HAP-1 (cell line): ENCODE data around the gene MAPK7.

Experiments used
- DNase-seq, 2 experiments: peaks; one replicate each; pipeline ENCODE4 v3.0.0-alpha.2; 2016 to 2020; ENCODE audit warnings: low spot score in 2 of 2
- H3K27me3 ChIP-seq: fragments of 250-450 bp; sonication (Bioruptor Pico); 2 replicates; pipeline ENCODE4 v1.5.1; 2020; ENCODE audit warnings: low read depth, mild to moderate bottlenecking, moderate library complexity
- H3K36me3 ChIP-seq: fragments of 250-450 bp; sonication (Bioruptor Pico); replicated peaks from 2 replicates; pipeline ENCODE4 v1.5.1; 2020; ENCODE audit warnings: mild to moderate bottlenecking
- H3K4me1 ChIP-seq: fragments of 250-450 bp; sonication (Bioruptor Pico); 2 replicates; pipeline ENCODE4 v1.5.1; 2020; ENCODE audit warnings: mild to moderate bottlenecking
- H3K4me3 ChIP-seq: fragments of 250-450 bp; sonication (Bioruptor Pico); 2 replicates; pipeline ENCODE4 v1.5.1; 2020; ENCODE audit warnings: mild to moderate bottlenecking, moderate library complexity
- H3K9me3 ChIP-seq: fragments of 250-450 bp; sonication (Bioruptor Pico); 2 replicates; pipeline ENCODE4 v1.5.1; 2020; ENCODE audit warnings: mild to moderate bottlenecking, moderate library complexity
- in situ Hi-C: fragments of 300-500 bp; cut with MboI; formaldehyde crosslinking; loops from 3 replicates; pipeline ENCODE4 v1.14.3; 2020; ENCODE audit warnings: low sequenced_read_pairs, inconsistent platforms, mixed read lengths

Gene MAPK7

DNA sequence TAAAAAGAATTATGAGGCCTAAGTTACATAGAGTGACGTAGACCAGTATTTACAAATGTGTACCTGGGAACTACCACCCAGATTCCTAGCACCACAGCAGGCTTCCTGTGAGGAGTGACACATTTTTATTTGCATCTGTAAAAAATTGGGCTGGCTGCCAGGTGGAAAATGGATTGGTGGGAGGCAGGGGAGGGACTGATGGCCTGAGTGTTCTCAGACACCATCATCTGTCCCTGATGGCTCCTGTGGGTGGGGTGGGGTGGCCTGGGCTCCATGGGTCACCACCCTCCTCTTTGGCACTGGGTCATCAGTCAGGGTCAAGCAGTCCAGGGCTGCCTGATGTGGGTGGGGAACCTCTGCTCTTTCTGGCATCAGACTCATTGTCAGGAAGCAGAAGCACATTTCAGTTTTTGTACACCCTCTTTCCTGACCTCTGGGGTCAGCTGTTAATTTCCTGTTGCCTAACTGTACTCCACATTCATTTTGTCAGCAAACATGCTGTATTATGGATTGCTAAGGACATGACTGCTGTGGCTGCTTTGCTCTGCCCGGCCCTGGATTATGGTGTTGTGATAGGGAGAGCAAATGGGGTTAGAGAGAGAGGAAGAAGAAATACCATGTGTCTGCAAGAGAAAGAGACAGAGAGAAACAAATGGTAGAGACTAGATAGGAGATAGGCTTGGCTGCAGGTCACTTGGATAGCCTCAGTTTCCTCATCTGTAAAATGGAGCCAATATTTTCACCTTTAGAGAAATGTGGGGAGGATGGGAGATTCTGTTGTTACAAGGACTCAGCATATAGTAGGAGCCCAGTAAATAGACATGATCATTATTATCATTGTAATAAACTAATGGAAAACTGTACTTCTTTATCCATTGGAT lies 20.2 kb downstream of the MAPK7 start:
- Histone ChIP-seq H3K9me3 (no peaks in the 10 kb centered on the region), H3K4me1 (no peaks in the 10 kb centered on the region), H3K27me3 (no peaks in the 10 kb centered on the region), H3K4me3 (no peak overlapping the region), H3K36me3 (no peaks in the 10 kb centered on the region)
- DNase-seq, result no peak
- in situ Hi-C loops, result no loop called here

DNA sequence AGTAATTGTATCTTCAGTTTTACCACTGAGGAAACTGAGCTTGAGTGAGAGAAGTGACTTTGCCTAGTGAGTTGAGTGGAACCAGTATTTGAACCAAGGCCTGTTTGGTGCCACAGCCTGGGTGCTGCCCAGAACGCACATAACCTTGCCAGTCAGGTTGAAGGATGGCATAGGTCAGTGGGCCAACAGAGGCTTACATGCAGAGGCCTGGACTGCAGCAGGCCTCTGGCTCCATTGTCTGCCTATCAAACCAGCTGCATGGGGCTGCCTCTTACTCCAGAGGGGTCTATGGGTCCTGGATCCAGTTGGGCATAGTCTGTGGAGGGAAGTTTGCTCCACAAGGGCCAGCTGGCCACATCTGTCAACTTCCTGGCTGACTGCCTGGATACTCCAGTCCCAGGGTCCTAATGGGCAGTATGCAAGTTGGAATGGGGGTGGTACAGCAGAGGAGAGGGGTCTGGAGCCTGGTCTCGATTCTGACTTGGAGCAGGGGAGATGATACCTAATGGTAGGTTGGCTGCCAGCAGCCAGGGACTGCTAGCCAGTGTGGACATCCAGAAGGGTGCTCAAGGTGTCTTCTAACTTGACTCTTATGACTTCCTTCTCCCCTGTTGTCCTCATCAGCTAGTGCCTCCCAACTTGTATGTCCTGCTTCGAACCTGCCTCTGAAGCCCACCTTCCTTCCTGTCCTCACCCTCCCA lies 21.6 kb downstream of the MAPK7 start:
- H3K4me3 ChIP-seq, result no peak overlapping the region
- H3K4me1 ChIP-seq, result no peaks in the 10 kb centered on the region
- H3K27me3 ChIP-seq, result no peaks in the 10 kb centered on the region
- in situ Hi-C loops, result no loop called here
- no peaks in the 10 kb centered on the region for H3K9me3 ChIP-seq
- no peak for DNase-seq
- no peaks in the 10 kb centered on the region for H3K36me3 ChIP-seq

DNA sequence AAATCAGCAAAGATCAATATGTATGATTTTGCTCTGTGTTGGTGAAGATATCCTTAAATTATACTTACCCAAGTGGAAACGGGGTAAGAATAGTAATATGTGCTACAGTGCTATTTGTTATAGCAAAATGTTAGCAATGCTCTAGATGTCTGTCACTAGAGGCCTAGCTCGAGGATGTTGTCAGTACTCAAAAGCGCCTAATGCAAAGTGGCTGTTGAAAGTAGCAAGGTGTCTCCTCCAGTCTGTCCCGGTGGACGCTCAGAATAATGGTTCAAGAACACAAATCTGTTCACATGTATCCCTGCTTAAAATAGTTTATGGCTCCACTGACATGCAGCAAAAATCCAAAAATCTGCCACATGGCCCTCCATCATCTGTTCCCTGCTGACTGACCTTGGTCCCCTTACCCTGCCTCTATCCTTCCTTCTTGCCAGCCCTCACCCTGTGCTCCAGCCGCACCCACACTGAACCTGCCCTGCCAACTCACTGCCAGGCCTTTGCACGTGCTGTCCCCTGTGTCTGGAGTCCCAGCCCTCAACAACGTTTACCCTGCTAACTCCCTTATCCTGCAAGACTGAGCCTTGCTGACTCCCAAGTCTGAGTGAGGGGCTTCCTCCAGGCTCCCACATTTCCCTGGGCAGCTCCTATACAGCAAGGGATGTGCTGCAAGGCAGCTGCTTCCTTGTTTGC lies 23.2 kb downstream of the MAPK7 start:
- H3K36me3 ChIP-seq, result no peaks in the 10 kb centered on the region
- in situ Hi-C loops, result no loop called here
- H3K4me1 ChIP-seq, result no peaks in the 10 kb centered on the region
- no peaks in the 10 kb centered on the region for H3K9me3 ChIP-seq
- DNase-seq, result no peak
- no peak overlapping the region for H3K4me3 ChIP-seq
- no peaks in the 10 kb centered on the region for H3K27me3 ChIP-seq

DNA sequence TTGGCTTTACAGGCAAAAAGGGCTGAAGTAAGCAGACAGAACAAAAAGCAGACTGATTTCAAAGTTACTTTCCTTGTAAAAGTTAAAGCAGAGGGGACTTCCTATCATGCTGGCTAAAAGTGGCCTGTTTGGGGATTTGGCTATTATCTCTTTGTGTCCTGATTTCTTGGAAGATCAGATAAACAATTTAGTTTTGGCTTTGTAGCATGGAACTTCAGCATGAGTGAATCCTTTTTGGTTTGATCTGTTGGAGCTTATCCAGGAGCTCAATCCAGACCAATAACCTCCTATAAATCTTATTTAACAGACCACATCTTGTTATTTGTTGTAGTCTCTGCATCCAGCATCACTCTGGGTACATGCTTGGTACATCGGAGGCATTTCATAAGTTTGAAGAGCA lies 23.9 kb downstream of the MAPK7 start:
- H3K4me1 ChIP-seq, result no peaks in the 10 kb centered on the region
- no peak for DNase-seq
- H3K27me3 ChIP-seq, result no peaks in the 10 kb centered on the region
- no peak overlapping the region for H3K4me3 ChIP-seq
- H3K36me3 ChIP-seq, result no peaks in the 10 kb centered on the region
- in situ Hi-C loops, result no loop called here
- no peaks in the 10 kb centered on the region for H3K9me3 ChIP-seq

DNA sequence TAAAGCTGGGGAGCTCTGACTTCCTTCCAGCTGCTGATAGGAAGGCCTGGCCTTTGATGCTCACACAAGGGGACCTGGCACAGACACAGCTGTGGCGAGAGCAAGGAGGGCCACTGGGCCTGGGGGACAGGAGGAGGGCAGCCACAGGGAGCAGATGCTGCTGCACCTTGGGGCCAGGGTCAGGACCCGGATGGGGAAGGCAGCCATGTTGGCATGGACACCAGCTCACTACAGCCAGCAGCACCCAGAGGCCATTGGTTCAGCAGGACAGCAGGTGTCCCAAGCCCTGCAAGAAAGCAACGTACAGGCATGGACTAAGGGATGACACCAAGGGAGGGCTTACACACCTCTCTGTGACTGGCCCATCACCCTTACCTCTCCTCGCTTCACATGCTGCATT lies 24.7 kb downstream of the MAPK7 start:
- no peaks in the 10 kb centered on the region for H3K4me1 ChIP-seq

DNA sequence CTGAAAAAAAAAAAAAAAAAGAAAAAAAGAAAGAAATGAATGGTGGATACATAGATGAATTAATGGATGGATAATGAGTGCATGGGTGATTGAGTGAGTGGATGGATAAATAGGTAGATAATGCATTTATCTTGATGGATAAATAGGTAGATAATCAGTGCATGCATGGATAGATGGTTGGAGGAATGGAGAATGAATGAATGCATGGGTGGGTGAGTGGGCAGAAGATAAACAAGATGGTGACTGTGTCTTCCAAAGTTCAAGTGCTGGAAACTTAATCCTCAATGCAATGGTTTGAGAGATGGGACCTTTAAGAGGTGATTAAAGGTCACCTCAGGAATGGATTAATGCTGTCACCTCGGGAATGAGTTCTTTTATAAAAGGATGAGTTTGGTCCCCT lies 26.0 kb downstream of the MAPK7 start:
- Histone ChIP-seq H3K36me3 (no peaks in the 10 kb centered on the region), H3K9me3 (no peaks in the 10 kb centered on the region), H3K4me3 (no peak overlapping the region), H3K4me1 (no peaks in the 10 kb centered on the region), H3K27me3 (no peaks in the 10 kb centered on the region)
- in situ Hi-C loops, result no loop called here
- DNase-seq, result no peak

More for the DNA sequence above, 24.7 kb downstream of the MAPK7 start:
- in situ Hi-C loops, result no loop called here
- Histone ChIP-seq H3K36me3 (no peaks in the 10 kb centered on the region), H3K9me3 (no peaks in the 10 kb centered on the region), H3K27me3 (no peaks in the 10 kb centered on the region), H3K4me3 (no peak overlapping the region)
- DNase-seq, result no peak

DNA sequence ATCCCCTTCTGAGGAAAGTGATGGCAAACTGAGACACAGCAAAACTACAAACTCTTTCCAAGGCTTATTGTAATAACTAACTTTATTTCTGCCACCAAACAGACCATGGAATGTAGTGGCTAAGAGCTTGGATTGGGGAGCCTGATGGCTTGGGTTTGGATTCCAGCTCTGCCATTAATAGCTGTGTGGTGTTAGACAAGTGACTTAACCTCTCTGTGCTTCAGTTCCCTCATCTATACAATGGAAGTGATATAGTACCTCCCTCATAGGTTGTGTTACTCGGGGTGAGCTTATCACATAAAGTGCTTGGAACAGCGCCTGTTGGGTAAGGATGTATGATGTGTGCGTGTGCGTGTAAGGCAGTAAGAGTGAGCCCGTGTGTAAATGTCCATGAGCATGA lies 26.8 kb downstream of the MAPK7 start:
- Histone ChIP-seq H3K36me3 (no peaks in the 10 kb centered on the region), H3K4me3 (no peak overlapping the region), H3K4me1 (no peaks in the 10 kb centered on the region), H3K27me3 (no peaks in the 10 kb centered on the region), H3K9me3 (no peaks in the 10 kb centered on the region)
- in situ Hi-C loops, result no loop called here
- DNase-seq, result no peak

DNA sequence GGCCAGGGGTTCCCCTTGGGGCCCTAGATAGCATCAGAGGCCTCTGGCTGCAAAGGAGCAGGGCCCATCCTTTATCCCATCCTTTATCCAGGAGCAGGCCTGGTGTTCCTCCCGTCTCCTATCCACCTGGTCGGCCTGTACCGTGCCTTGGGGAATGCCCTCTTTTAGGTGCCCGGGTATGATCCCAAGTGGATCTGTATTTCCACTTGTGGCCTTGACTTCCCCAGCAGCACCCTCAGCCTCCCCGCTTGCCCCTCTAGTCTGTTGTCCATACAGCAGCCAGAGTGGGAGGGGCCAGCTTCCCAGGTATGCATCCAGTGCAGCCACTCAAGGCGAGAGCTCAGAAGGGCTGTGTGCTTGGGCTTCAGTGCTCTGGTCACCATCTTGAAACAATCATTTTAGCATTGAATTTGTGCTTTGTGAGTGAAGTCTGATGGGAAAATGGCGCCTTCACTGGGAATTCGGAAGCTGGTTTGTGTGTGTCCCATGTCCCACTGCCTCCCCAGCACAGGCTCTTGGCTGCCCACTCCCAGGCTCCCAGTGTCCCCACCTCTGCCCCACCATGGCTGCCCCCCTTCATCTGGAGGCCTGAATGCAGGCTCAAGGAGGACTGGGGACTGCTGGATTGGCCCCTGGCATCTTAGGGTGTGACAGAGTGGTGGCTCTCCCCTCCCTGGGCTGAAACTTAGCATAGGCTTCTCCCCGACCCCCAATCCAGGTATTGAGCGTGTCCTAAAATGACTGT lies 29.5 kb downstream of the MAPK7 start:
- no peaks in the 10 kb centered on the region for H3K27me3 ChIP-seq
- no peaks in the 10 kb centered on the region for H3K4me1 ChIP-seq
- in situ Hi-C loops, result no loop called here
- no peaks in the 10 kb centered on the region for H3K9me3 ChIP-seq
- no peak overlapping the region for H3K4me3 ChIP-seq
- H3K36me3 ChIP-seq, result no peaks in the 10 kb centered on the region
- DNase-seq, result no peak

DNA sequence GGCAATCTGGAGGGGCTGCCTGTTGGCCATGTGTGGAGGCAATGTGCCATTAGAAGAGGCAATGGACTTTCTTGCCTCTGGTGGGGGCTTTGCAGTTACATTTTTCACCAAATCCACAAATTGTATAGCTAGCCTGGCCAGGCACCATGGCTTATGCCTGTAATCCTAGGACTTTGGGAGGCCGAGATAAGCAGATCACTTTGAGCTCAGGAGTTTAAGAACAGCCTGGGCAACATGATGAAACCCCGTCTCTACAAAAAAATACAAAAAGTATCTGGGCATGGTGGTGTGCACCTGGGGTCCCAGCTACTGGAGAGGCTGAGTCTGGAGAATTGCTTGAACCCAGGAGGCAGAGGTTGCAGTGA lies 30.0 kb downstream of the MAPK7 start:
- in situ Hi-C loops, result no loop called here
- H3K4me3 ChIP-seq, result no peak overlapping the region
- H3K9me3 ChIP-seq, result no peaks in the 10 kb centered on the region
- no peaks in the 10 kb centered on the region for H3K36me3 ChIP-seq
- DNase-seq, result no peak
- no peaks in the 10 kb centered on the region for H3K27me3 ChIP-seq
- no peaks in the 10 kb centered on the region for H3K4me1 ChIP-seq

DNA sequence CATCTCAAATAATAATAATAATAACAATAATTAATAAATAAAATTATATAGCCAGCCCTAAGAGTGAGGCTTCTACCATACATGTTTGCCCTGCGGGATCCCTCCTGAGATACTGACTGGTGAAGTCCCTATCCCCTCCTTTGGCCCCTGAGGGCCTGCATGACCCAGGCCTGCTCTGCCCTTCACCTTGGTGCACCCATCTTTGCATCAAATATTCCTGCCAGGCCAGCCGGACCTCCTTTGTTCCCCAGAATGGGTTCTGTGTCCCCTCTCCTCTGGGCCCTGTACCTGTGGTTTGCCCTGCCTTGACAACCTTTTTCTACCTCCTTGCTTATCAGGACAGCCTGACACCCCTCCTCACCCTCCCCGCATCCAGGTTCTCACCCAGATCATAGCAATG lies 30.8 kb downstream of the MAPK7 start:
- DNase-seq, result no peak
- Histone ChIP-seq H3K4me3 (no peak overlapping the region), H3K36me3 (no peaks in the 10 kb centered on the region), H3K9me3 (no peaks in the 10 kb centered on the region), H3K4me1 (no peaks in the 10 kb centered on the region), H3K27me3 (no peaks in the 10 kb centered on the region)
- in situ Hi-C loops, result no loop called here

DNA sequence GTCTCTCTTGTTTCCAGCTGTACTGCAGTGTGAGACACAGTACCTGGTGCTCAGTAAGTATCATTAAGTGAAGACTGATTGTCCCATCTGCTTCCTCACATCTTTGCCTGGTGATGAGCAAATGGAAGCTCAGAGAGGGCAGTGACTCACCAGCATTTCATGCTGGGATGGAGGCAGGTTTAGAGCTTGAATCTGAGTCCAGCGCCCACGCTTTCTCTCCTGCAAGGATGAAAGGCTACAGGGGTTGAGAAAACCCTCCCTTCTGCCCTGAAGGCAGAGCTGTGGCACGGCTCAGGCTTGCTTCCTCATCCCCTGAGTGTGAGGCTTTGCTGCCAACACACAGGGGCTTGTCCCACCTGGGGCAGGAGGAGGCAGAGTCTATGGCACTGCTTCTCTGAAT lies 31.2 kb downstream of the MAPK7 start:
- H3K4me3 ChIP-seq, result no peak overlapping the region
- no peak for DNase-seq
- H3K9me3 ChIP-seq, result no peaks in the 10 kb centered on the region
- H3K36me3 ChIP-seq, result no peaks in the 10 kb centered on the region
- no peaks in the 10 kb centered on the region for H3K27me3 ChIP-seq
- H3K4me1 ChIP-seq, result no peaks in the 10 kb centered on the region
- in situ Hi-C loops, result no loop called here

DNA sequence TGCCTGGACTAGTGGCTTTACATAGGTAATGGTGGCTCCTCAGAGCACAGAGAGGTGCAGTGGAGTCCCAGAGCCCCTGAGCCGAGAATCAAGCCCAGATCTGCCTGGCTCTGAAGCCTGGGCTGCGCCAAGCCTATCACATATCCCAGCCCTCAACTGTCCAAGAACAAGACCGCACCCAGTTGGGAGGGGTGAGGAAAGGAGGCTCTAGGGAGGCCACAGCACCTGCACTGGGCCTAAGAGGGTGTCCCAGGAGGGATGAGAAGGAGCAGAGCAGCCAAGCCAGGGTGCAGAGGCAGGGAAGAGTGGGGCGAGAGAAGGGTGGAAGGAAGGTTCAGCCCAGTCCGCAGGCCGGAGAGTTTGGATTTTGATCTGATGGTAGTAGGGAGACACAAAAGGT lies 31.8 kb downstream of the MAPK7 start:
- Histone ChIP-seq H3K27me3 (no peaks in the 10 kb centered on the region), H3K36me3 (no peaks in the 10 kb centered on the region), H3K9me3 (no peaks in the 10 kb centered on the region), H3K4me1 (no peaks in the 10 kb centered on the region), H3K4me3 (no peak overlapping the region)
- in situ Hi-C loops, result no loop called here
- no peak for DNase-seq

DNA sequence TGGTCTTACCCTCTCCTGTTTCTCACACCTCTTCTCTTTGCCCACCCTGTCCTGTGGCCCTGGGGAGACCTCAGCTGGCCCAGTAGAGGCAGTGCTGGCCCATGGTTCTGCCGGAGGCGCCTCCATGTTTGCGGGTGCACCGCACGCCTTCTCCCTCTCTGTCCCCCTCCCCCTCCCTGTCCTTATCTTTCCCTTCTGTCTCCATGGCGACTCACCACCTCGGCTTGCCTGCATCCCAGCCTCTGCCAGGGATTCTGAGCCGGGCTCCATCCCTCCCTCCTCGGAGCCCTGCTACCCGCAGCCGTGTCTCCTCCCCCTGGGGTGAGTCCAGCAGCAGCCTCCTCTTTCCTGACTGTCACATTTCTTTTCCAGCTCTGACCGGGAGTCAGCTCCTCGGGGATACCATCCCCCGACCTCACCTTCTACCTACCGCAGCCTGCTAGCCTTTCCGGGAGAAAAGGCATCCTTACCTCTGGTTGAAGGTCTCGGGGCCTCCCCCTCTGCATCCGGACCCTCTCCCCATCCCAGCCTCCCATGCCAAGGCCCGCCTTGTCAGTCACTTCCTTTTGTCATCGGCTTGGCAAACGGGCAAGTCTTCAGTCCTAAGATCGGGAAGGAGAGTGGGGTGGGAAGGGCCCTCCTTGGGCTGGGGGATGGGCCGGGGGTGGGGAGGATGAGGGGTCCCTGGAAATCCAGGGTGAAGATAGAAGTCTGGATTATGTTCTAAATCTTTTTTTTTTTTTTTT lies 32.8 kb downstream of the MAPK7 start, which contains the start of gene RNF112:
Gene RNF112, plus strand, starts transcription at position 358 of the 746 bp plus-strand sequence. Its CDS starts 177 bp downstream, at position 535.
- no peak for DNase-seq
- in situ Hi-C loops, result no loop called here
- H3K4me1 ChIP-seq, result no peaks in the 10 kb centered on the region
- no peak within 1 kb of the TSS for H3K4me3 ChIP-seq
- no peaks in the 10 kb centered on the region for H3K27me3 ChIP-seq
- H3K9me3 ChIP-seq, result no peaks in the 10 kb centered on the region
- H3K36me3 ChIP-seq, result no peaks in the 10 kb centered on the region
